ENCODE results near the gene MMP27. TPM values are rescaled to one million over a fixed set of nuclear protein-coding genes. Genes with fewer than 3 reads are reported as not detected.

Gene MMP27
- total RNA-seq, 2 donors from 2014 or later: 0.47 TPM; not detected in 1

GRCh38 chr11:102709201-102709945 is 3.8 kb upstream of the MMP27 start:
- DNase-seq (no peak), ATAC-seq (no peak)
- intact Hi-C loops (cut with DNase I, micrococcal nuclease): no loop called here

- DNase-seq (no peak), ATAC-seq (no peak)
- intact Hi-C loops (cut with DNase I, micrococcal nuclease): no loop called here
Observed at GRCh38 chr11:102708654-102709053, 3.1 kb upstream of the MMP27 start.

- intact Hi-C loops (cut with DNase I, micrococcal nuclease): no loop called here
Observed at GRCh38 chr11:102704841-102705240, 728 bp downstream of the MMP27 start.

GRCh38 chr11:102703826-102704493 is 1.6 kb downstream of the MMP27 start:
- intact Hi-C loops (cut with DNase I, micrococcal nuclease): no loop called here
- ATAC-seq (no peak), DNase-seq (no peak)

More at GRCh38 chr11:102704841-102705240, 728 bp downstream of the MMP27 start:
- ATAC-seq (no peak), DNase-seq (no peak)

- no peak for ATAC-seq
- intact Hi-C loops (cut with DNase I, micrococcal nuclease): no loop called here
Observed at GRCh38 chr11:102695201-102695600, 10.4 kb downstream of the MMP27 start.

GRCh38 chr11:102685754-102686153 is 19.8 kb downstream of the MMP27 start:
- DNase-seq (no peak), ATAC-seq (no peak)
- intact Hi-C loops (cut with DNase I, micrococcal nuclease): no loop called here

More at GRCh38 chr11:102695201-102695600, 10.4 kb downstream of the MMP27 start:
- DNase-seq: no peak

- DNase-seq (no peak), ATAC-seq (no peak)
- intact Hi-C loops (cut with DNase I, micrococcal nuclease): no loop called here
Observed at GRCh38 chr11:102685338-102685737, 20.2 kb downstream of the MMP27 start.

GRCh38 chr11:102683277-102683676 is 22.3 kb downstream of the MMP27 start:
- no peak for ATAC-seq
- DNase-seq: no peak
- intact Hi-C loops (cut with DNase I, micrococcal nuclease): no loop called here

- ATAC-seq: no peak
- DNase-seq: no peak
- intact Hi-C loops (cut with DNase I, micrococcal nuclease): no loop called here
Observed at GRCh38 chr11:102680945-102681344, 24.6 kb downstream of the MMP27 start.

- intact Hi-C loops (cut with DNase I, micrococcal nuclease): no loop called here
- ATAC-seq (no peak), DNase-seq (no peak)
Observed at GRCh38 chr11:102678022-102678421, 27.5 kb downstream of the MMP27 start.

- intact Hi-C loops (cut with DNase I, micrococcal nuclease): no loop called here
- ATAC-seq (no peak), DNase-seq (no peak)
Observed at GRCh38 chr11:102676084-102676483, 29.5 kb downstream of the MMP27 start.

- intact Hi-C loops (cut with DNase I, micrococcal nuclease): loop anchor here in 1 of 2 donors (10.0 kb wide), 1 partner anchor 335 kb away; no protein-coding TSS in a partner anchor
- DNase-seq (no peak), ATAC-seq (no peak)
Observed at GRCh38 chr11:102669664-102670063, 35.9 kb downstream of the MMP27 start.

- intact Hi-C loops (cut with DNase I, micrococcal nuclease): loop anchor here in 1 of 2 donors (10.0 kb wide), 1 partner anchor 332 kb away; no protein-coding TSS in a partner anchor
- DNase-seq: no peak
- peak; percentile 75 for ATAC-seq
Observed at GRCh38 chr11:102666331-102666957, 39.1 kb downstream of the MMP27 start.

GRCh38 chr11:102664001-102664752 is 41.4 kb downstream of the MMP27 start:
- intact Hi-C loops (cut with DNase I, micrococcal nuclease): loop anchor here in 1 of 2 donors (10.0 kb wide), 1 partner anchor 329 kb away; no protein-coding TSS in a partner anchor
- DNase-seq (no peak), ATAC-seq (no peak)

GRCh38 chr11:102662607-102663006 is 43.0 kb downstream of the MMP27 start:
- DNase-seq: no peak
- no peak for ATAC-seq
- intact Hi-C loops (cut with DNase I, micrococcal nuclease): loop anchor here in 1 of 2 donors (10.0 kb wide), 1 partner anchor 328 kb away; no protein-coding TSS in a partner anchor

- ATAC-seq (no peak), DNase-seq (no peak)
- intact Hi-C loops (cut with DNase I, micrococcal nuclease): loop anchor here in 1 of 2 donors (10.0 kb wide), 1 partner anchor 326 kb away; no protein-coding TSS in a partner anchor
Observed at GRCh38 chr11:102661040-102661439, 44.5 kb downstream of the MMP27 start.

- DNase-seq: no peak
- intact Hi-C loops (cut with DNase I, micrococcal nuclease): no loop called here
Observed at GRCh38 chr11:102656528-102656927, 49.0 kb downstream of the MMP27 start.

GRCh38 chr11:102655547-102655946 is 50.0 kb downstream of the MMP27 start:
- DNase-seq (no peak), ATAC-seq (no peak)
- intact Hi-C loops (cut with DNase I, micrococcal nuclease): no loop called here

More at GRCh38 chr11:102656528-102656927, 49.0 kb downstream of the MMP27 start:
- no peak for ATAC-seq

GRCh38 chr11:102654761-102655160 is 50.8 kb downstream of the MMP27 start:
- DNase-seq (no peak), ATAC-seq (no peak)
- intact Hi-C loops (cut with DNase I, micrococcal nuclease): no loop called here

Data from left colon (tissue), 2 donors.